ENCODE measurements around the gene TRPM5. TPM values are rescaled to one million over a fixed set of nuclear protein-coding genes. Genes with fewer than 3 reads are reported as not detected.

Gene TRPM5
- total RNA-seq, 1 donor from 2014 or later = not detected

- H3K4me3 ChIP-seq = no peak overlapping the region
- intact Hi-C loops (cut with DNase I) = no loop called here
- H3K36me3 ChIP-seq = no peaks in the 10 kb centered on the region
- no peak overlapping the region for H3K27ac ChIP-seq
- TF ChIP-seq CTCF (IDR thresholded peaks at IDR 0.05) = no peak
- H3K4me1 ChIP-seq = no peaks in the 10 kb centered on the region
- no peaks in the 10 kb centered on the region for H3K9me3 ChIP-seq
- no peak for DNase-seq (ENCODE audit: low spot score in 2 of 2)
- H3K27me3 ChIP-seq = no peaks in the 10 kb centered on the region
These were observed 18.9 kb upstream of the TRPM5 start for GRCh38 chr11:2462986-2463765.

GRCh38 chr11:2462543-2462985 is 18.2 kb upstream of the TRPM5 start:
- H3K27me3 ChIP-seq = no peaks in the 10 kb centered on the region
- no peaks in the 10 kb centered on the region for H3K4me1 ChIP-seq
- intact Hi-C loops (cut with DNase I) = no loop called here
- H3K36me3 ChIP-seq = no peaks in the 10 kb centered on the region
- no peak for TF ChIP-seq CTCF (IDR thresholded peaks at IDR 0.05)
- H3K27ac ChIP-seq = no peak overlapping the region
- DNase-seq (ENCODE audit: low spot score in 2 of 2) = no peak
- H3K4me3 ChIP-seq = no peak overlapping the region
- H3K9me3 ChIP-seq = no peaks in the 10 kb centered on the region

- Histone ChIP-seq H3K4me3 (no peak overlapping the region), H3K27me3 (no peaks in the 10 kb centered on the region), H3K36me3 (no peaks in the 10 kb centered on the region), H3K9me3 (no peaks in the 10 kb centered on the region), H3K4me1 (no peaks in the 10 kb centered on the region), H3K27ac (no peak overlapping the region)
- intact Hi-C loops (cut with DNase I) = no loop called here
- TF ChIP-seq CTCF (IDR thresholded peaks at IDR 0.05) = no peak
- no peak for DNase-seq (ENCODE audit: low spot score in 2 of 2)
These were observed 17.7 kb upstream of the TRPM5 start for GRCh38 chr11:2461956-2462542.

- intact Hi-C loops (cut with DNase I) = no loop called here
These were observed 17.1 kb upstream of the TRPM5 start for GRCh38 chr11:2461253-2461955.

More at GRCh38 chr11:2461253-2461955, 17.1 kb upstream of the TRPM5 start:
- Histone ChIP-seq H3K27me3 (no peaks in the 10 kb centered on the region), H3K4me1 (no peaks in the 10 kb centered on the region), H3K36me3 (no peaks in the 10 kb centered on the region), H3K27ac (no peak overlapping the region), H3K4me3 (no peak overlapping the region), H3K9me3 (no peaks in the 10 kb centered on the region)
- no peak for TF ChIP-seq CTCF (IDR thresholded peaks at IDR 0.05)
- no peak for DNase-seq (ENCODE audit: low spot score in 2 of 2)

Data from ascending aorta (tissue), 2 donors.